ENCODE results near the gene CFAP221. TPM values are rescaled to one million over a fixed set of nuclear protein-coding genes. Genes with fewer than 3 reads are reported as not detected.

Gene CFAP221
- total RNA-seq, 1 donor from 2014 or later: 0.61 TPM

GRCh38 chr2:119683713-119684443 is 139.6 kb downstream of the CFAP221 start:
- peaks cover 15% of the 10 kb centered on the region for H4K20me1 ChIP-seq (ENCODE audit: insufficient read depth, low read length)
- no peak overlapping the region for H3K4me3 ChIP-seq (ENCODE audit: insufficient read depth, low read depth, low read length)
- Mint-ChIP-seq H3K4me1 (ENCODE audit: low read depth, unreplicated experiment) (peaks cover 9% of the 10 kb centered on the region), H3K27me3 (ENCODE audit: low read depth, unreplicated experiment) (no peaks in the 10 kb centered on the region), H3K9me3 (ENCODE audit: unreplicated experiment) (peaks cover 3% of the 10 kb centered on the region), H3K4me3 (ENCODE audit: unreplicated experiment) (peak overlapping the region; percentile 7), H3K36me3 (ENCODE audit: low read depth, unreplicated experiment) (peaks cover 23% of the 10 kb centered on the region), H3K27ac (ENCODE audit: unreplicated experiment) (no peak overlapping the region)
- no peaks in the 10 kb centered on the region for H3K9me3 ChIP-seq (ENCODE audit: insufficient read depth, low read depth, low read length)
- peaks cover 10% of the 10 kb centered on the region for H3K4me1 ChIP-seq (ENCODE audit: insufficient read depth, low read length)
- FAIRE-seq (no peak), DNase-seq (ENCODE audit: low read depth) (peak; percentile 51)
- H3K27me3 ChIP-seq (ENCODE audit: insufficient read depth, low read length): no peaks in the 10 kb centered on the region
- TF ChIP-seq EZH2 (IDR thresholded peaks at IDR 0.05; ENCODE audit: insufficient read depth, low read length) (no peak), CTCF (IDR thresholded peaks at IDR 0.05; ENCODE audit: insufficient read depth, low read depth, low read length) (no peak)
- no peaks in the 10 kb centered on the region for H3K36me3 ChIP-seq (ENCODE audit: insufficient read depth, low read length)
- peaks cover 19% of the 10 kb centered on the region for H3K79me2 ChIP-seq (ENCODE audit: insufficient read depth, low read length)
- peak overlapping the region; percentile 42 for H2AFZ ChIP-seq (ENCODE audit: low read depth, low read length)
- no peak overlapping the region for H3K9ac ChIP-seq (ENCODE audit: low read length)
- peak overlapping the region; percentile 62 for H3K4me2 ChIP-seq (ENCODE audit: low read length)
- no peak overlapping the region for H3K27ac ChIP-seq (ENCODE audit: low read depth, low read length)

GRCh38 chr2:119684518-119684917 is 140.3 kb downstream of the CFAP221 start:
- H3K27ac Mint-ChIP-seq (ENCODE audit: unreplicated experiment): no peak overlapping the region
- peaks cover 27% of the 10 kb centered on the region for H3K36me3 Mint-ChIP-seq (ENCODE audit: low read depth, unreplicated experiment)
- H3K9me3 ChIP-seq (ENCODE audit: insufficient read depth, low read depth, low read length): no peaks in the 10 kb centered on the region
- H3K4me2 ChIP-seq (ENCODE audit: low read length): peak overlapping the region; percentile 62
- FAIRE-seq: no peak
- H3K27me3 ChIP-seq (ENCODE audit: insufficient read depth, low read length): no peaks in the 10 kb centered on the region
- no peak overlapping the region for H3K9ac ChIP-seq (ENCODE audit: low read length)
- H3K36me3 ChIP-seq (ENCODE audit: insufficient read depth, low read length): no peaks in the 10 kb centered on the region
- H3K27ac ChIP-seq (ENCODE audit: low read depth, low read length): no peak overlapping the region
- no peak overlapping the region for H3K4me3 Mint-ChIP-seq (ENCODE audit: unreplicated experiment)
- H3K4me1 ChIP-seq (ENCODE audit: insufficient read depth, low read length): peaks cover 9% of the 10 kb centered on the region
- peaks cover 3% of the 10 kb centered on the region for H3K9me3 Mint-ChIP-seq (ENCODE audit: unreplicated experiment)
- no peak overlapping the region for H2AFZ ChIP-seq (ENCODE audit: low read depth, low read length)
- DNase-seq (ENCODE audit: low read depth): no peak
- peaks cover 9% of the 10 kb centered on the region for H3K4me1 Mint-ChIP-seq (ENCODE audit: low read depth, unreplicated experiment)
- no peak overlapping the region for H3K4me3 ChIP-seq (ENCODE audit: insufficient read depth, low read depth, low read length)
- H3K79me2 ChIP-seq (ENCODE audit: insufficient read depth, low read length): peaks cover 15% of the 10 kb centered on the region
- H4K20me1 ChIP-seq (ENCODE audit: insufficient read depth, low read length): peaks cover 15% of the 10 kb centered on the region
- H3K27me3 Mint-ChIP-seq (ENCODE audit: low read depth, unreplicated experiment): peaks cover 3% of the 10 kb centered on the region
- no peak for TF ChIP-seq EZH2 (IDR thresholded peaks at IDR 0.05; ENCODE audit: insufficient read depth, low read length)
- no peak for TF ChIP-seq CTCF (IDR thresholded peaks at IDR 0.05; ENCODE audit: insufficient read depth, low read depth, low read length)

- Histone ChIP-seq H3K79me2 (ENCODE audit: insufficient read depth, low read length) (no peaks in the 10 kb centered on the region), H3K9me3 (ENCODE audit: insufficient read depth, low read depth, low read length) (no peaks in the 10 kb centered on the region), H3K4me1 (ENCODE audit: insufficient read depth, low read length) (peaks cover 5% of the 10 kb centered on the region), H2AFZ (ENCODE audit: low read depth, low read length) (no peak overlapping the region), H3K27me3 (ENCODE audit: insufficient read depth, low read length) (no peaks in the 10 kb centered on the region), H3K36me3 (ENCODE audit: insufficient read depth, low read length) (no peaks in the 10 kb centered on the region), H3K27ac (ENCODE audit: low read depth, low read length) (no peak overlapping the region), H4K20me1 (ENCODE audit: insufficient read depth, low read length) (no peaks in the 10 kb centered on the region), H3K4me2 (ENCODE audit: low read length) (no peak overlapping the region), H3K9ac (ENCODE audit: low read length) (no peak overlapping the region), H3K4me3 (ENCODE audit: insufficient read depth, low read depth, low read length) (no peak overlapping the region)
- Mint-ChIP-seq H3K36me3 (ENCODE audit: low read depth, unreplicated experiment) (peaks cover 13% of the 10 kb centered on the region), H3K4me1 (ENCODE audit: low read depth, unreplicated experiment) (peaks cover 6% of the 10 kb centered on the region), H3K27me3 (ENCODE audit: low read depth, unreplicated experiment) (peaks cover 6% of the 10 kb centered on the region), H3K27ac (ENCODE audit: unreplicated experiment) (no peak overlapping the region), H3K4me3 (ENCODE audit: unreplicated experiment) (no peak overlapping the region), H3K9me3 (ENCODE audit: unreplicated experiment) (peaks cover 3% of the 10 kb centered on the region)
- no peak for TF ChIP-seq CTCF (IDR thresholded peaks at IDR 0.05; ENCODE audit: insufficient read depth, low read depth, low read length)
- no peak for TF ChIP-seq EZH2 (IDR thresholded peaks at IDR 0.05; ENCODE audit: insufficient read depth, low read length)
- DNase-seq (ENCODE audit: low read depth): no peak
- no peak for FAIRE-seq
Observed at GRCh38 chr2:119688616-119689015, 144.4 kb downstream of the CFAP221 start.

Data from astrocyte (in vitro differentiated cells and primary cell).